Measurements from ENCODE around the gene NCAPG2.
"Not testable (repeated sequence)": the region's sequence is repeated elsewhere in the genome, so short reads cannot be mapped to it uniquely, and the experiment has no call there.

DNA sequence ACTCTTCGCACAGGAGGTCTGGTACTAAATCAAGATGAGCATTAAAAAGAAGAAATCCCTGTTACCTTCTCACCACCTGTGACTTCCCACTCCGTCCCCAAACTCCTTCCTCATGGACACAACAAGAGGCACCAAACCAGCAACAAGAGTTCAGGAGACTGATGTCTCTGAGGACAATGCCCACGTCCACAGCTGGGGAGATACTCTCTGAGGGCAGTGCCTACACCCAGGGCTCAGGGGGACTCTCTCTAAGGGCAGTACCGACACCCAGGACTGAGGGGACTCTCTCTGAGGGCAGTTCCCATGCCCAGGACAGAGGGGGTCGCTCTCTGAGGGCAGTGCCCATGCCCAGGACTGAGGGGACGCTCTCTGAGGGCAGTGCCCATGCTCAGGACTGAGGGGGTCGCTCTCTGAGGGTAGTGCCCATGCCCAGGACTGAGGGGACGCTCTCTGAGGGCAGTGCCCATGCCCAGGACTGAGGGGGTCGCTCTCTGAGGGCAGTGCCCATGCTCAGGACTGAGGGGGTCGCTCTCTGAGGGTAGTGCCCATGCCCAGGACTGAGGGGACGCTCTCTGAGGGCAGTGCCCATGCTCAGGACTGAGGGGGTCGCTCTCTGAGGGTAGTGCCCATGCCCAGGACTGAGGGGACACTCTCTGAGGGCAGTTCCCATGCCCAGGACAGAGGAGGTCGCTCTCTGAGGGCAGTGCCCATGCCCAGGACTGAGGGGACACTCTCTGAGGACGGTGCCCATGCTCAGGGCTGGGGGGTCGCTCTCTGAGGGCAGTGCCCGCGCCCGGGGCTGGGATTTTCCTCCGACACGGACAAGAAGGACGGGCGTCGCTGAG is 703 bp downstream of the NCAPG2 start:
- TF ChIP-seq, protein P1, sequence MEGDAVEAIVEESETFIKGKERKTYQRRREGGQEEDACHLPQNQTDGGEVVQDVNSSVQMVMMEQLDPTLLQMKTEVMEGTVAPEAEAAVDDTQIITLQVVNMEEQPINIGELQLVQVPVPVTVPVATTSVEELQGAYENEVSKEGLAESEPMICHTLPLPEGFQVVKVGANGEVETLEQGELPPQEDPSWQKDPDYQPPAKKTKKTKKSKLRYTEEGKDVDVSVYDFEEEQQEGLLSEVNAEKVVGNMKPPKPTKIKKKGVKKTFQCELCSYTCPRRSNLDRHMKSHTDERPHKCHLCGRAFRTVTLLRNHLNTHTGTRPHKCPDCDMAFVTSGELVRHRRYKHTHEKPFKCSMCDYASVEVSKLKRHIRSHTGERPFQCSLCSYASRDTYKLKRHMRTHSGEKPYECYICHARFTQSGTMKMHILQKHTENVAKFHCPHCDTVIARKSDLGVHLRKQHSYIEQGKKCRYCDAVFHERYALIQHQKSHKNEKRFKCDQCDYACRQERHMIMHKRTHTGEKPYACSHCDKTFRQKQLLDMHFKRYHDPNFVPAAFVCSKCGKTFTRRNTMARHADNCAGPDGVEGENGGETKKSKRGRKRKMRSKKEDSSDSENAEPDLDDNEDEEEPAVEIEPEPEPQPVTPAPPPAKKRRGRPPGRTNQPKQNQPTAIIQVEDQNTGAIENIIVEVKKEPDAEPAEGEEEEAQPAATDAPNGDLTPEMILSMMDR (conservative IDR thresholded peaks at IDR 0.05; ENCODE audit: low read length) = not testable (repeated sequence)
- not testable (repeated sequence) for TF ChIP-seq EZH2phosphoT487 (IDR thresholded peaks at IDR 0.05; ENCODE audit: borderline replicate concordance, low read depth, low read length)
